Small intestine (tissue), 7 donors: ENCODE measurements around the gene TNXB. TPM values are rescaled to one million over a fixed set of nuclear protein-coding genes. Genes with fewer than 3 reads are reported as not detected.

Experiments
- DNase-seq, 2 donors: peaks; one replicate each; pipeline versions ENCODE4 v3.0.0 to v3.0.0-alpha.2; 2013
- FAIRE-seq: peaks from 2 replicates; lab custom pipeline; 2012; peaks lifted over from hg19 to GRCh38; lab: Jason Lieb, UNC
- H3K27ac ChIP-seq, 3 donors: one replicate each; pipeline ENCODE4 v1.5.1; 2013; ENCODE audit warnings: low read length in 2 of 3, mild to moderate bottlenecking in 2 of 3, control low read depth in 1 of 3, inconsistent platforms in 1 of 3, low read depth in 1 of 3, moderate library complexity in 1 of 3
- H3K27me3 ChIP-seq, 3 donors: one replicate each; pipeline ENCODE4 v1.6.1; 2013; ENCODE audit warnings: low read length in 3 of 3, inconsistent platforms in 1 of 3; ENCODE audit not compliant: control insufficient read depth in 3 of 3, insufficient read depth in 3 of 3
- H3K36me3 ChIP-seq, 3 donors: one replicate each; pipeline ENCODE4 v1.6.1; 2013; ENCODE audit warnings: low read length in 3 of 3, inconsistent platforms in 1 of 3, low read depth in 1 of 3, mild to moderate bottlenecking in 1 of 3, moderate library complexity in 1 of 3; ENCODE audit not compliant: control insufficient read depth in 3 of 3, insufficient read depth in 2 of 3
- H3K4me1 ChIP-seq, 3 donors: one replicate each; pipeline ENCODE4 v1.6.1; 2013; ENCODE audit warnings: low read length in 2 of 3, inconsistent platforms in 1 of 3, low read depth in 1 of 3, mild to moderate bottlenecking in 1 of 3, moderate library complexity in 1 of 3; ENCODE audit not compliant: control insufficient read depth in 3 of 3, insufficient read depth in 2 of 3
- H3K4me3 ChIP-seq, 3 donors: one replicate each; pipeline ENCODE4 v1.5.1; 2013; ENCODE audit warnings: low read length in 3 of 3, control low read depth in 1 of 3, inconsistent platforms in 1 of 3, low read depth in 1 of 3, mild to moderate bottlenecking in 1 of 3, moderate library complexity in 1 of 3
- H3K9me3 ChIP-seq, 2 donors: one replicate each; pipeline ENCODE4 v1.6.1; 2013; ENCODE audit warnings: low read depth in 1 of 2, low read length in 1 of 2; ENCODE audit not compliant: control insufficient read depth in 2 of 2, insufficient read depth in 1 of 2
- WGBS, 3 donors: extraction: QIAGEN DNeasy Blood & Tissue Kit; methylation state at CpG; one replicate each; pipeline ENCODE4 v1.1.7; 2013; 5-methylcytosine and 5-hydroxymethylcytosine counted together
- polyA plus RNA-seq, 4 donors: library from polyadenylated mRNA; stranded (reverse) in 3 of 4; unstranded in 1 of 4; fragments of 200-250 nt in 3 of 4; fragments of 120-200 nt in 1 of 4; gene quantifications; one replicate each; pipeline versions ENCODE4 v1.2.1 to v1.2.3, GENCODE V29; 2013
- donor health status: healthy with polysubstance abuse.
- donor health status: control.
- donor health status: control.
- donor health status: Bipolar disorder and iron deficiency.
- donor health status: healthy.

The TNXB gene
- polyA plus RNA-seq, 4 donors: 1.8 to 38.7 (median 4.5) TPM

DNA sequence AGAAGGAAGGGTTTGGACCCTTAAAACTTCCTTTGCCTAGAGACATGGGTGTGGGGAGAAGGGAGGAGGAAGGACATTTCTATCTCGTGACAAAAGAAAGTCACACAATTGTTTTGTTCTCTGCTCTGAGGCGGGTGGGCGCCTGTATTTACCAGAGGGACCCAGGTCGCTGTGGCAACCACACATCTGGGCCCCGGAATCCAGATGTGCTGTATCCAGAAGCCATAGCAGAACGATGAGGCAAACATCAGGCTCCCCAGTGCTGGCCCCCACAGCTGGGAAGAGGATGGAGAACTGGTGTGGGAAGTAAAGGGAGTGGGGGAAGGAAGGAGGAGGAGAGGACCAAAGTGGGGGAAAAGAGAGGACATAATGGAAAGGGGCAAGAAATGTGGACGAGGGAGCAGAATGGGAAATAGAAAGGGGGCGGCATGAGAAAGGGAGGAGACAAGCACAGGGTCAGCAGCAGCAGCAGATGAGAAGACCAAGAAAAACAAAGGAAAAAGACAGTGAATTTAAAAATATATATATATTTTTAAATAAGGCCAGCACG, 3.4 kb upstream of the TNXB start:
- H3K27ac ChIP-seq: peak overlapping the region in 2 of 3 donors; percentile 62 to 64

GRCh38 chr6:32111424-32112066, 2.4 kb upstream of the TNXB start:
- Histone ChIP-seq H3K4me1 (peaks cover 0 to 36% (median 5%) of the 10 kb centered on the region in 3 donors), H3K27me3 (peaks cover 0 to 9% (median 0%) of the 10 kb centered on the region in 3 donors), H3K4me3 (no peak overlapping the region), H3K27ac (peak overlapping the region in 2 of 3 donors; percentile 62 to 64), H3K36me3 (peaks cover 0 to 35% (median 2%) of the 10 kb centered on the region in 3 donors), H3K9me3 (no peaks in the 10 kb centered on the region)
- FAIRE-seq (no peak), DNase-seq (no peak)
- 56 to 83% (median 81%) methylated on average over 7 of the region's 7 CpGs for WGBS, 3 donors

More for the DNA sequence above, 3.4 kb upstream of the TNXB start:
- Histone ChIP-seq H3K4me1 (peaks cover 0 to 29% (median 3%) of the 10 kb centered on the region in 3 donors), H3K4me3 (no peak overlapping the region), H3K9me3 (no peaks in the 10 kb centered on the region), H3K36me3 (peaks cover 0 to 45% (median 8%) of the 10 kb centered on the region in 3 donors), H3K27me3 (peaks cover 0 to 9% (median 0%) of the 10 kb centered on the region in 3 donors)
- FAIRE-seq (no peak), DNase-seq (no peak)
- WGBS, 3 donors: 53 to 72% (median 70%) methylated on average over 9 of the region's 9 CpGs

GRCh38 chr6:32110632-32111031, 1.5 kb upstream of the TNXB start:
- Histone ChIP-seq H3K27me3 (peaks cover 0 to 9% (median 0%) of the 10 kb centered on the region in 3 donors), H3K4me3 (no peak overlapping the region), H3K9me3 (no peaks in the 10 kb centered on the region), H3K4me1 (peaks cover 0 to 36% (median 5%) of the 10 kb centered on the region in 3 donors), H3K36me3 (peaks cover 0 to 26% (median 2%) of the 10 kb centered on the region in 3 donors), H3K27ac (peak overlapping the region in 1 of 3 donors; percentile 64)
- 8 to 38% (median 32%) methylated on average over 7 of the region's 7 CpGs for WGBS, 3 donors
- FAIRE-seq: no peak
- DNase-seq: no peak

DNA sequence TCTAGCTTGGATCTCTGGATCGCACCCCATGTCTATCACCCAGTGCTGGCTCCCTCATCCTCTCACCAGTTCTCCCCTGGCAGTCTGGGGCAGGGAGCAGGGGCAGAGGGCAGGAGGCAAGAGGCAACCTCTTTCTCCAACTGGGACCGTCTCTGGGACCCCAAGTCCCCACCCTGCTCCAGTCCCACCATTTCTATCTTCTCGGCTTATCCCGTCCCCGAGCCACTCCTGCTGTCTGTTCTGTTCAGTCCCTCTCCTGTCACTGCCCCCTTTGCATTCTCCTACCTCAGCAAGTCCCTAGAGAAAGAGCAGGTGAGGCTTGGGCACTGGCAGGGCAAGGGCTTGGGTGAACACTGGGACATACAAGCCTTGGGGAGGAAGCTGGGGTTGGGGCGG, 625 bp upstream of the TNXB start:
- peaks cover 0 to 19% (median 0%) of the 10 kb centered on the region in 3 donors for H3K36me3 ChIP-seq
- H3K4me1 ChIP-seq: peaks cover 0 to 36% (median 5%) of the 10 kb centered on the region in 3 donors
- no peak for DNase-seq
- peaks cover 0 to 9% (median 0%) of the 10 kb centered on the region in 3 donors for H3K27me3 ChIP-seq
- no peaks in the 10 kb centered on the region for H3K9me3 ChIP-seq
- no peak overlapping the region for H3K4me3 ChIP-seq
- WGBS, 3 donors: 33 to 45% (median 41%) methylated on average over 6 of the region's 6 CpGs
- FAIRE-seq: no peak
- H3K27ac ChIP-seq: peak overlapping the region in 1 of 3 donors; percentile 64

- H3K27me3 ChIP-seq: peaks cover 0 to 9% (median 0%) of the 10 kb centered on the region in 3 donors
- DNase-seq: no peak
- peak overlapping the region in 2 of 3 donors; percentile 48 to 74 for H3K27ac ChIP-seq
- H3K9me3 ChIP-seq: no peaks in the 10 kb centered on the region
- peaks cover 0 to 14% (median 0%) of the 10 kb centered on the region in 3 donors for H3K36me3 ChIP-seq
- no peak for FAIRE-seq
- H3K4me1 ChIP-seq: peaks cover 0 to 33% (median 5%) of the 10 kb centered on the region in 3 donors
- H3K4me3 ChIP-seq: peak overlapping the region in 1 of 3 donors; percentile 27
- WGBS, 3 donors: 18 to 32% (median 26%) methylated on average over 6 of the region's 6 CpGs
Observed at GRCh38 chr6:32108727-32109113, 418 bp downstream of the TNXB start.

GRCh38 chr6:32108094-32108627, 977 bp downstream of the TNXB start:
- Histone ChIP-seq H3K4me1 (peaks cover 0 to 29% (median 5%) of the 10 kb centered on the region in 3 donors), H3K9me3 (no peaks in the 10 kb centered on the region), H3K36me3 (peaks cover 0 to 10% (median 0%) of the 10 kb centered on the region in 3 donors), H3K27me3 (peaks cover 0 to 9% (median 0%) of the 10 kb centered on the region in 3 donors), H3K27ac (peak overlapping the region in 2 of 3 donors; percentile 48 to 75), H3K4me3 (peak overlapping the region in 1 of 3 donors; percentile 27)
- 1 to 4% (median 3%) methylated on average over 12 to 15 of the region's 15 CpGs for WGBS, 3 donors
- FAIRE-seq (no peak), DNase-seq (peak; percentile 37 to 70)

DNA sequence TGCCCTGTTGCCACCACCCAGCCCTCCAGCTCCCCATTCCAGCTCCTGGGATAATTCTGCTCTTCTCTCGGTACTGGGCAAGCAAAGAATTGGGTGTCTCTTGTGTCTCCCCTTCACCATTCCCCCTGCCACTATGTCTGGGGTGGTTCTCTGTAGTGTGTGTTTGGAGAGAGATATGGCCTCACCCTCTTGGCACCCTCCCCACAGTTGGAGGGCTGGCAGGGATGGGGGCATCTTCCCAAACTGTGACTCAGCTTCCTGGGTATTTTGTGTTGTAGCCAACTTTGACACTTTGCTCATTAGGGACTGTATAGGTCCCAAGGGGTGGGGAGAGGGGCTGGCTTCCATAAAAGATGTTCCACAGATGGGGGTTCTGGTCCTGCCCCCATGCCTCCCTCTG, 1.7 kb downstream of the TNXB start:
- peaks cover 0 to 9% (median 0%) of the 10 kb centered on the region in 3 donors for H3K27me3 ChIP-seq
- H3K27ac ChIP-seq: peak overlapping the region in 2 of 3 donors; percentile 39 to 75
- peaks cover 0 to 6% (median 0%) of the 10 kb centered on the region in 3 donors for H3K36me3 ChIP-seq
- no peak overlapping the region for H3K4me3 ChIP-seq
- H3K9me3 ChIP-seq: no peaks in the 10 kb centered on the region
- DNase-seq: no peak
- no peak for FAIRE-seq
- 64 to 73% (median 69%) methylated on average over 1 of the region's 1 CpG for whole genome bisulfite sequencing, 3 donors
- H3K4me1 ChIP-seq: peaks cover 0 to 29% (median 5%) of the 10 kb centered on the region in 3 donors

DNA sequence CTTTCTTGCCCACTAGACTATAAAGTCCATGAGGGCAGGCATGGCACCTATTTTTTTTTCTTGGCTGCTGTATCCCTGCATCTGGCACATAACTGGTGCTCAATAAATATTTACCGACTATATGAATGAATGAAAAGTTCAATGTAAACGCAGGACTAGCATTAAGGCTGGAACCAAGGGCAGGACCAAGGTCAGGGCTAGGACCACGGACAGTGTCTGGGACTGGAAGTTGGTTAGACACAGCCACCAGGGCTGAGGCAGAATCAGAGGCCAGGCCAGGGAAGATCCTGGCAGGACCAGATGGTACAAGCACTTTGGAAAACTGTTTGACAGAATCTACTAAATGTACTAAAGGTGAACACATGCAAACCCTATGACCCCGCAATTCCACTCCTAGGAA, 3.7 kb downstream of the TNXB start:
- no peak for DNase-seq
- peaks cover 0 to 9% (median 0%) of the 10 kb centered on the region in 3 donors for H3K27me3 ChIP-seq
- H3K4me3 ChIP-seq: no peak overlapping the region
- H3K9me3 ChIP-seq: no peaks in the 10 kb centered on the region
- 77 to 81% (median 78%) methylated on average over 4 of the region's 4 CpGs for WGBS, 3 donors
- no peak overlapping the region for H3K27ac ChIP-seq
- peaks cover 0 to 2% (median 0%) of the 10 kb centered on the region in 3 donors for H3K36me3 ChIP-seq
- FAIRE-seq: no peak
- H3K4me1 ChIP-seq: peaks cover 0 to 29% (median 5%) of the 10 kb centered on the region in 3 donors
